HL-60/S4 (cell line): ENCODE measurements around the gene EHHADH.

Experiments
- in situ Hi-C: fragments of 300-500 bp; cut with MboI; formaldehyde crosslinking; loops from 2 replicates; pipeline ENCODE4 v1.14.3; 2022; ENCODE audit warnings: low sequenced_read_pairs

The EHHADH gene

GRCh38 chr3:185199671-185200070, 54.2 kb downstream of the EHHADH start:
- in situ Hi-C loops: no loop called here

- in situ Hi-C loops: no loop called here
Measured at GRCh38 chr3:185199206-185199605, 54.6 kb downstream of the EHHADH start.

- in situ Hi-C loops: no loop called here
Measured at GRCh38 chr3:185197068-185197467, 56.8 kb downstream of the EHHADH start.

- in situ Hi-C loops: no loop called here
Measured at GRCh38 chr3:185195652-185196051, 58.2 kb downstream of the EHHADH start.

- in situ Hi-C loops: no loop called here
Measured at GRCh38 chr3:185188816-185189215, 65.0 kb downstream of the EHHADH start.

GRCh38 chr3:185187391-185187790, 66.5 kb downstream of the EHHADH start:
- in situ Hi-C loops: no loop called here

- in situ Hi-C loops: no loop called here
Measured at GRCh38 chr3:185176750-185177359, 77.0 kb downstream of the EHHADH start.

- in situ Hi-C loops: no loop called here
Measured at GRCh38 chr3:185175370-185175987, 78.4 kb downstream of the EHHADH start.

- in situ Hi-C loops: no loop called here
Measured at GRCh38 chr3:185172086-185173049, 81.5 kb downstream of the EHHADH start.

- in situ Hi-C loops: no loop called here
Measured at GRCh38 chr3:185164428-185165217, 89.2 kb downstream of the EHHADH start.

GRCh38 chr3:185162634-185163033, 91.2 kb downstream of the EHHADH start:
- in situ Hi-C loops: no loop called here

GRCh38 chr3:185161761-185162160, 92.1 kb downstream of the EHHADH start:
- in situ Hi-C loops: no loop called here

GRCh38 chr3:185157347-185157746, 96.5 kb downstream of the EHHADH start:
- in situ Hi-C loops: no loop called here

GRCh38 chr3:185155678-185156077, 98.2 kb downstream of the EHHADH start:
- in situ Hi-C loops: no loop called here

- in situ Hi-C loops: no loop called here
Measured at GRCh38 chr3:185153861-185154629, 99.8 kb downstream of the EHHADH start.

- in situ Hi-C loops: no loop called here
Measured at GRCh38 chr3:185153171-185153771, 100.6 kb downstream of the EHHADH start.

GRCh38 chr3:185152410-185153170, 101.3 kb downstream of the EHHADH start, which contains the start of gene C3orf70:
TSS of gene C3orf70 (minus strand) at chr3:185153060. CDS start at chr3:185152823, 237 bp downstream.
- in situ Hi-C loops: no loop called here

GRCh38 chr3:185151964-185152409, 101.9 kb downstream of the EHHADH start:
- in situ Hi-C loops: no loop called here
